Mesendoderm (in vitro differentiated cells): ENCODE measurements around the gene MEIKIN.

Experiments
- DNase-seq: peaks from one replicate; pipeline ENCODE4 v3.0.0; 2013
- H2AK5ac ChIP-seq: 2 replicates; pipeline ENCODE4 v1.6.1; 2013; ENCODE audit warnings: low read length, inconsistent platforms
- H2BK120ac ChIP-seq: 2 replicates; pipeline ENCODE4 v1.6.1; 2013; ENCODE audit warnings: low read depth, mild to moderate bottlenecking, low read length, moderate library complexity, mixed read lengths
- H2BK15ac ChIP-seq: replicated peaks from 2 replicates; pipeline ENCODE4 v1.6.1; 2013; ENCODE audit warnings: low read depth, mild to moderate bottlenecking, moderate library complexity
- H2BK5ac ChIP-seq: 2 replicates; pipeline ENCODE4 v1.6.1; 2013; ENCODE audit warnings: low read length, inconsistent platforms
- H3K18ac ChIP-seq: 2 replicates; pipeline ENCODE4 v1.6.1; 2013; ENCODE audit warnings: mild to moderate bottlenecking, low read length, mixed read lengths
- H3K23ac ChIP-seq: one replicate; pipeline ENCODE4 v1.6.1; 2013; ENCODE audit warnings: low read length
- H3K27ac ChIP-seq: 2 replicates; pipeline ENCODE4 v1.5.1; 2013; ENCODE audit warnings: low read depth, mild to moderate bottlenecking, inconsistent platforms, low read length, moderate library complexity
- H3K27me3 ChIP-seq: 2 replicates; pipeline ENCODE4 v1.6.1; 2013; ENCODE audit warnings: low read length, control low read depth, mild to moderate bottlenecking, inconsistent platforms; ENCODE audit not compliant: insufficient read depth, poor library complexity
- H3K36me3 ChIP-seq: 2 replicates; pipeline ENCODE4 v1.6.1; 2013; ENCODE audit warnings: low read length, inconsistent platforms; ENCODE audit not compliant: control insufficient read depth, insufficient read depth
- H3K4ac ChIP-seq: one replicate; pipeline ENCODE4 v1.6.1; 2013; ENCODE audit warnings: low read depth, mild to moderate bottlenecking, low read length, moderate library complexity
- H3K4me1 ChIP-seq: 2 replicates; pipeline ENCODE4 v1.6.1; 2013; ENCODE audit warnings: low read depth, low read length, inconsistent platforms; ENCODE audit not compliant: control insufficient read depth
- H3K4me2 ChIP-seq: 2 replicates; pipeline ENCODE4 v1.6.1; 2013; ENCODE audit warnings: low read length
- H3K4me3 ChIP-seq: 2 replicates; pipeline ENCODE4 v1.5.1; 2013; ENCODE audit warnings: mild to moderate bottlenecking, low read length
- H3K56ac ChIP-seq: one replicate; pipeline ENCODE4 v1.6.1; 2013; ENCODE audit warnings: low read length
- H3K79me1 ChIP-seq: 2 replicates; pipeline ENCODE4 v1.6.1; 2013; ENCODE audit warnings: low read length, inconsistent platforms
- H3K79me2 ChIP-seq: 2 replicates; pipeline ENCODE4 v1.6.1; 2013; ENCODE audit warnings: mild to moderate bottlenecking, low read length; ENCODE audit not compliant: control insufficient read depth, insufficient read depth
- H3K9ac ChIP-seq: 2 replicates; pipeline ENCODE4 v1.6.1; 2013; ENCODE audit warnings: low read length, inconsistent platforms
- H4K5ac ChIP-seq: one replicate; pipeline ENCODE4 v1.6.1; 2013; ENCODE audit warnings: low read length
- H4K8ac ChIP-seq: one replicate; pipeline ENCODE4 v1.6.1; 2013; ENCODE audit warnings: low read depth, mild to moderate bottlenecking, control low read depth, low read length, moderate library complexity
- WGBS: extraction: QIAGEN DNeasy Blood & Tissue Kit; methylation state at CpG from one replicate; pipeline ENCODE4 v1.1.7; 2013; ENCODE audit warnings: low lambda C conversion rate, missing lambda C conversion rate; ENCODE audit not compliant: insufficient coverage; ENCODE audit errors: extremely low coverage; 5-methylcytosine and 5-hydroxymethylcytosine counted together

The MEIKIN gene

DNA sequence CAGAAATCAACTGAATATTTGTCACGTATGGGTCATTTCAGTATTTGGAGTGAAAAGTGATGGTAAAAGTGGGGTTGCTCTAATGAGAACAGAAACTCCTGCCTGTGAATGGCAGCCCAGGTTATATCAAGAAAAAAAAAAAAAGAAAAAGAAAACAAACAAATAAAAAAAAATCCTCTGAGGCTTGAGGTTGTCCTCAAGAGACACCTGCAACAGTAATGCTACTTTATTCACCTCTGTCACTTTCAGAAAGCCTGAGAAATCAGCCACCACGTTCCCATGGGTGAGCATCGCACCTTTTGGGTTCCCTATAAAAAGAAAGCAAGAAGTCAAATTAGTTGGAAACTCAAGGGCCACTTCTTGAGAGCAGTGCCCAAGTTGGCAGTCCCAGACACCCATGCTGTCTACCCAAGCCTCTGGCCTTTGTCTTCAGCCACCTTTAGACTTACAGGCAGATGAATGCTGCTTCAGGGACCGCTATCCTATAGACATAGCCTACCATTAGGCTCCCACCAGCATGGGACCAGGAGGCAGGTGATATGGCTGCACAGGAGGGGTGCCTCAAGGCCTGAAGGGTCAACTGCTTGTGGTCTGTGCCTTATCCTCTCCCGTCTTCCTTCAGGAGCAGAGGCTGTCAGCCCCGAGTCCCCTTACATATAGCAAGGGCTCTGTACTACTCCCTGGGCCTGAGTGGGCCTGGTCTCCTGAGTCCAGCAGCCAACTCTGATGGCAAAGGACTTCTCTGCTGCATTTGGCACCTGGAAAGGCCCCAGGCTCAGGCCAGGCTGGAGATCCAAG, 31.1 kb upstream of the MEIKIN start:
- Histone ChIP-seq H3K18ac (no peak overlapping the region), H2BK15ac (no peak overlapping the region), H2BK5ac (no peak overlapping the region), H3K36me3 (no peaks in the 10 kb centered on the region), H2BK120ac (no peak overlapping the region), H3K79me1 (no peaks in the 10 kb centered on the region), H3K27me3 (no peaks in the 10 kb centered on the region), H2AK5ac (no peak overlapping the region), H3K4ac (no peak overlapping the region), H3K27ac (no peak overlapping the region), H3K4me1 (no peaks in the 10 kb centered on the region), H3K23ac (no peak overlapping the region), H3K4me3 (no peak overlapping the region), H3K4me2 (no peak overlapping the region), H3K9ac (no peak overlapping the region), H3K56ac (no peak overlapping the region), H3K79me2 (no peaks in the 10 kb centered on the region), H4K8ac (no peak overlapping the region), H4K5ac (no peak overlapping the region)
- no peak for DNase-seq
- WGBS: no CpG with 5 or more reads among the region's 6 CpGs

DNA sequence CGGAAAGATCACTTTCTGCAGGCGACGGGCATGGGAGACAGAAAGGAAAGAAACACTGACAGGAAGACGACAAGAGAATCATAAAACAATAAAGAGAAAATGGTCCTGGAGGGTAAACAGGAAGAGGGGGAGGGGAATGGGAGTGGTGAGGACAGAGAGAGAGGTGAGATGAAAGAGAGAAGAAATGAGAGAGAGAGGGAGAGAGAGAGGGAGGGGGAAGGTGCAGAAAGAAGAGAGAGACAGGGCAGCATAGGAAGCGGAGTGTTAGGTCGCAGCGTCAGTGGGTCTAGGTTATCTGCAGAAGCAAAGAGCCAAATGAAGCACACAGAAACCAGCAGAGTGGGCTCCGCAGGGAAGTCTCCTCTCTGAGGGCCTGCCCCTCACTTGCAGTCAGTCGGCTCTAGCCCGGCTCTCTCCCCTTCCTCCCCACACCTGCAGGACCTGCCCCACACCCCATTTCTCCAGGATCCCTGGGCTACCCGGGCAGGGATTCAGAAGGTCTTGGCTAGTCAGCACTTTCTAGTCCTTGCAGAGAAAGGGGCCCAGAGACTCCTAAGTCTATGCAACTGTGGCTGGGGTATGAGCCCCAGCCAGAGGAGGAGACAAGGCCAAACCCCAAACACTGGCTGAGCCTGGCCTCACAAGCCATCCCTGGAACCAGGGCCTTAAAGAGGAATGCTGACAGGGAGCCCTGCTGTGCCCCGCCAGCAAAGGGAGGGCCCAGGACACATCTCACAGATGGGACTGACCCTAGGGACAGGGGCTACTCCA, 29.7 kb upstream of the MEIKIN start:
- DNase-seq: peak; percentile 6
- no peak overlapping the region for H3K27ac ChIP-seq
- peak overlapping the region; percentile 0 for H3K56ac ChIP-seq
- H3K79me2 ChIP-seq: no peaks in the 10 kb centered on the region
- H2BK5ac ChIP-seq: no peak overlapping the region
- H3K4ac ChIP-seq: no peak overlapping the region
- H4K5ac ChIP-seq: no peak overlapping the region
- no peak overlapping the region for H3K23ac ChIP-seq
- no peak overlapping the region for H2AK5ac ChIP-seq
- H3K36me3 ChIP-seq: no peaks in the 10 kb centered on the region
- H3K18ac ChIP-seq: no peak overlapping the region
- H2BK120ac ChIP-seq: no peak overlapping the region
- no peak overlapping the region for H3K4me2 ChIP-seq
- no peak overlapping the region for H3K4me3 ChIP-seq
- no peaks in the 10 kb centered on the region for H3K4me1 ChIP-seq
- no peak overlapping the region for H2BK15ac ChIP-seq
- no peak overlapping the region for H4K8ac ChIP-seq
- no peak overlapping the region for H3K9ac ChIP-seq
- WGBS: no CpG with 5 or more reads among the region's 12 CpGs
- H3K79me1 ChIP-seq: no peaks in the 10 kb centered on the region
- no peaks in the 10 kb centered on the region for H3K27me3 ChIP-seq

DNA sequence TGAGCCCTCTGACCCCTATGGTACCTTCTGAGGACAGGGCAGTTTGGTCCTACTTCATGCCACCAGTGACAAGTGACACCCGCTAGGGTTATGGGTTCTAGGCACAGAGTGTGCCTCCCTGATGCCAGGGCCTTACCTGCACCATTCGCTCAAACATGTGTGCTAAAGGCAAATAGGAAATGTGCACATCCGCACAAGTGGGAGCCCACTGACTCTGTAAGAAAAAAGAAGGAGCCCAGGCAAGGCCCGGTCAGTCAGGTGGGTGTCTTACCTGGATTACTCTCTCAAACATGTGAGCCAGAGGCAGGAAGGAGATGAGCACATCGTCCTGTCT, 29.1 kb upstream of the MEIKIN start:
- H3K79me1 ChIP-seq: no peaks in the 10 kb centered on the region
- no peak overlapping the region for H2BK15ac ChIP-seq
- H3K27me3 ChIP-seq: no peaks in the 10 kb centered on the region
- no peak overlapping the region for H2BK5ac ChIP-seq
- no peak overlapping the region for H3K4me2 ChIP-seq
- H3K4ac ChIP-seq: no peak overlapping the region
- no peaks in the 10 kb centered on the region for H3K79me2 ChIP-seq
- no peak overlapping the region for H4K8ac ChIP-seq
- H3K4me3 ChIP-seq: no peak overlapping the region
- no peaks in the 10 kb centered on the region for H3K36me3 ChIP-seq
- no peak overlapping the region for H4K5ac ChIP-seq
- no peaks in the 10 kb centered on the region for H3K4me1 ChIP-seq
- H3K18ac ChIP-seq: no peak overlapping the region
- H3K23ac ChIP-seq: no peak overlapping the region
- DNase-seq: no peak
- no peak overlapping the region for H3K56ac ChIP-seq
- H2AK5ac ChIP-seq: no peak overlapping the region
- no peak overlapping the region for H3K9ac ChIP-seq
- WGBS: no CpG with 5 or more reads among the region's 5 CpGs
- no peak overlapping the region for H2BK120ac ChIP-seq
- no peak overlapping the region for H3K27ac ChIP-seq

DNA sequence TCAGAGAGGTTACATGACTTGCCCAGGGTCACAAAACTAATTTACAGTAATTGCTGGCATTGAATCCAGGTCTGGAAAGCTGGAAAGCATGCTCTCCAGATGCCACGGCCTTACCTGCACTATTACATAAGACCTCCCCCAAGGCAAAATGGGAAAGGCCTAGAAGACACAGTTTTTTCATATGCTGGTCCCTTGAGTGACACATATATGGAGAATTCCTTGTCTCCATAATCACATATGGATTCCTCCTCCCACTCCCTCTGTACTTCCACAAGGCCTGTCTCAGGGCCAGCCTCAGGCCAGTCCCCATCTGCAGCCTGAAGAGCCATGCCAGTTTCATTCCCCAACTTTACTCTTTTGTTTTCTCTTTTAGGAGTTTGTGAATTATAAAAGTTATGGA, 28.6 kb upstream of the MEIKIN start:
- H3K18ac ChIP-seq: no peak overlapping the region
- no peak overlapping the region for H4K8ac ChIP-seq
- H3K27me3 ChIP-seq: no peaks in the 10 kb centered on the region
- no peak overlapping the region for H3K4me3 ChIP-seq
- no peak overlapping the region for H2BK120ac ChIP-seq
- H3K27ac ChIP-seq: no peak overlapping the region
- DNase-seq: no peak
- no peaks in the 10 kb centered on the region for H3K4me1 ChIP-seq
- H3K4me2 ChIP-seq: no peak overlapping the region
- no peak overlapping the region for H3K56ac ChIP-seq
- no peak overlapping the region for H3K23ac ChIP-seq
- no peak overlapping the region for H4K5ac ChIP-seq
- no peaks in the 10 kb centered on the region for H3K79me1 ChIP-seq
- H2AK5ac ChIP-seq: no peak overlapping the region
- no CpG with 5 or more reads among the region's 1 CpG for WGBS
- no peaks in the 10 kb centered on the region for H3K36me3 ChIP-seq
- H3K4ac ChIP-seq: no peak overlapping the region
- H3K79me2 ChIP-seq: no peaks in the 10 kb centered on the region
- H3K9ac ChIP-seq: no peak overlapping the region
- H2BK5ac ChIP-seq: no peak overlapping the region
- H2BK15ac ChIP-seq: no peak overlapping the region

DNA sequence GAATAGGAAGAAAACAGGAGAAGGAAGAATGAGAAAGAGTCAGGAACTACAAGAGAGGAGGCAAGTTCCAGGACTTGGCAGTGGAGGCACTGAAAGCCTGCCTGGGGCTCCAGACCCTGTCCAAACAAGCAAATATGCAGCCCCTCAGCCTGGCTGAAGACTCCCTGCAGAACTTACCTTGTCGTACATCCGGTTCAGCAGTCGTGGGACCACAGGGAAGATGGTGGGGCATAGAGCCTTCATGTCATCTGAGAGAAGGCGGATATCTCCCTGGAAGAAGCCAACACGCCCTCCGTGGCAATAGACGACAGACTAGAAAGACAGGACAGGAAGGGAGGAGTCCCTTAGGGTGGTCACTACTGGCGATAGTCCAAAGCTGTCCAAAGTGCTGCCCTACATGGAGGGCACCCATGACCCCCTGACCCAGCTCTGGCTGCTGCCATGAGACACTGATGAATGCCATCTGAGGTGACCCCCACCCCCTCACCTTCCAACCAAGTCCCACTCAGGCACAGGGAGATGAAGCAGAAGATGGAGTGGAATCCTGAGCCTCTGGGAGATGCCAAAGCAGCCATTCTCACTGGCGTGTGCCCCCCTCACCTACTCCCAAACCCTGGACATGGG, 27.7 kb upstream of the MEIKIN start:
- no peaks in the 10 kb centered on the region for H3K27me3 ChIP-seq
- H2BK15ac ChIP-seq: no peak overlapping the region
- H2BK120ac ChIP-seq: no peak overlapping the region
- H3K4me2 ChIP-seq: no peak overlapping the region
- no peak overlapping the region for H2AK5ac ChIP-seq
- H4K5ac ChIP-seq: no peak overlapping the region
- H3K9ac ChIP-seq: no peak overlapping the region
- no peaks in the 10 kb centered on the region for H3K4me1 ChIP-seq
- H3K18ac ChIP-seq: no peak overlapping the region
- no peak overlapping the region for H2BK5ac ChIP-seq
- H3K4me3 ChIP-seq: no peak overlapping the region
- no peak overlapping the region for H3K56ac ChIP-seq
- no peaks in the 10 kb centered on the region for H3K79me2 ChIP-seq
- H3K79me1 ChIP-seq: no peaks in the 10 kb centered on the region
- H3K23ac ChIP-seq: no peak overlapping the region
- no peak for DNase-seq
- H3K27ac ChIP-seq: no peak overlapping the region
- H3K36me3 ChIP-seq: no peaks in the 10 kb centered on the region
- H3K4ac ChIP-seq: no peak overlapping the region
- no peak overlapping the region for H4K8ac ChIP-seq
- WGBS: no CpG with 5 or more reads among the region's 9 CpGs
